Metanephros (tissue), 2 donors: Measurements from ENCODE around the gene PTPRD. TPM values are rescaled to one million over a fixed set of nuclear protein-coding genes. Genes with fewer than 3 reads are reported as not detected.

Experiments used
- small RNA-seq: library from RNA; depleted of rRNA; stranded (forward); fragments of <200 nt; gene quantifications from one replicate; pipeline ENCODE3, GENCODE V24; 2014; ENCODE audit warnings: low replicate concordance
- total RNA-seq: library from RNA; depleted of rRNA; stranded (reverse); fragments of >200 nt; gene quantifications from one replicate; pipeline ENCODE4 v1.2.3, GENCODE V29; 2014

Gene PTPRD
- 127 TPM for total RNA-seq

GRCh38 chr9:10612641-10613398 lies at the start of gene PTPRD:
TSS of gene PTPRD (minus strand) at chr9:10613002.

Small RNA genes within 50 kb of the gene (small RNA-seq; reads per million reads assigned to genes)
- gene AL135790.2: not detected
- gene RNU7-185P: not detected
